ENCODE data around the gene F10.
"Not testable (repeated sequence)": the region's sequence is repeated elsewhere in the genome, so short reads cannot be mapped to it uniquely, and the experiment has no call there.

F10 gene

DNA sequence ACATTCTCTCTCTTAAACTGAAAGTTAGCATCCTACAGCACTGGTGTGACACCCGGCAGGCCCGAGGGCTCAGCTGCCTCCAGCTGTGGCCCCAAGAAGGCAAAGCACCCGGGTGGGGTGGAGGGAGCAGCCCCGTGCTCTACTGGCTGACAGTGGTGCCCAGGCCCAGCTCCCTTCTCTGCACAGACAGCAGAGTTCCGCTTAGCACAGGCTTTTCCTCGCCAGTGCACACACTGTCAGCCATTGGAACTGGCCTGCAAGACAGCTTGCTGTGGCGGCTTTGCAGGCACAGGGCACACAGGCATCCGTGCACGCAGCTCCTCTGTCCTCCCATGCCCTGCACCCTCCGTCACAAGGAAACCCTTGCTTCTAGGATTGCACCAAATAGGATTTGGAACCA, 20.3 kb upstream of the F10 start:
- not testable (repeated sequence) for DNase-seq (ENCODE audit: low spot score)

DNA sequence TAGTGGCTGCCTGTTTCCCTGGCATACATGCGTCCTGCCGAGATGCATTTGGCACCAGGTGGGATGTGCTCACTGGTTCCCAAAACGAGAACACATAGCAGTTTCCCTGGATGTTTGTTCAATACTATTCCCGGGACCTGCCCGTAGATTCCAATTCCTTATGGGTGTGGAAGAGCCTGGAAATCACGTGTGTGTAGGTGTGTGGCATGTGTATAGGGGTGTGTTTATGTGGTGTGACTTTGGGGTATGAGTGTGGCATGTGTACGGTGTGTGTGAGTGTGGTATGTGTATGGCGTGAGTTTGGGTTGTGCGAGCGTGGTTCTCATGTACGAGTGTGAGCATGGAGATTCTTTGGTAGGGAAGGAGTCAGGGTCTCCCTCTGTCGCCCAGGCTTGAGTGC, 19.9 kb upstream of the F10 start:
- DNase-seq (ENCODE audit: low spot score), result no peak

GRCh38 chr13:113103646-113104045, 19.0 kb upstream of the F10 start:
- no peak for DNase-seq (ENCODE audit: low spot score)

DNA sequence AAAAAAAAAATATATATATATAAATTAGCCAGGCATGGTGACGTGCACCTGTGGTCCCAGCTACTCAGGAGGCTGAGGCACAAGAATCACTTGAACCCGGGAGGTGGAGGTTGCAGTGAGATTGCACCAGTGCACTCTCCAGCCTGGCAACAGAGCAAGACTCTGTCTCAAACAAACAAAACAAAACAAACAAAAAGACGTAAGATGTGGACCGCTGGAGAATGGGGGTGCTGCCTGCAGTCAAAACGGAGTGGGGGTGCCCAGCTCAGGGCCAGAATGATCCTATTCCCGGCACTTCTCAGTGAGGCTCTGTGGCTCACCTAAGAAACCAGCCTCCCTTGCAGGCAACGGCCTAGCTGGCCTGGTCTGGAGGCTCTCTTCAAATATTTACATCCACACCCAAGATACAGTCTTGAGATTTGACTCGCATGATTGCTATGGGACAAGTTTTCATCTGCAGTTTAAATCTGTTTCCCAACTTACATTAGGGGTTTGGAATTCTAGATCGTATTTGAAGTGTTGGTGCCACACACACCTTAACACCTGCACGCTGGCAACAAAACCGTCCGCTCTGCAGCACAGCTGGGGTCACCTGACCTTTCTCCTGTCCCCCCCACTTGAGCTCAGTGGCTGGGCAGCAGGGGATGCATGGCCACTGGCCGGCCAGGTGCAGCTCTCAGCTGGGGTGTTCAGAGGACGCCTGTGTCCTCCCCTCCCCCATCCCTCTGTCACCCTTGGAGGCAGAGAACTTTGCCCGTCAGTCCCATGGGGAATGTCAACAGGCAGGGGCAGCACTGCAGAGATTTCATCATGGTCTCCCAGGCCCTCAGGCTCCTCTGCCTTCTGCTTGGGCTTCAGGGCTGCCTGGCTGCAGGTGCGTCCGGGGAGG, 17.3 kb upstream of the F10 start, which contains the start of gene F7:
Gene F7, plus strand, starts transcription at position 760 of the 889 bp plus-strand sequence. Its CDS starts 51 bp downstream, at position 811.
- DNase-seq (ENCODE audit: low spot score), result no peak

GRCh38 chr13:113105921-113106452, 16.6 kb upstream of the F10 start:
- no peak for DNase-seq (ENCODE audit: low spot score)

DNA sequence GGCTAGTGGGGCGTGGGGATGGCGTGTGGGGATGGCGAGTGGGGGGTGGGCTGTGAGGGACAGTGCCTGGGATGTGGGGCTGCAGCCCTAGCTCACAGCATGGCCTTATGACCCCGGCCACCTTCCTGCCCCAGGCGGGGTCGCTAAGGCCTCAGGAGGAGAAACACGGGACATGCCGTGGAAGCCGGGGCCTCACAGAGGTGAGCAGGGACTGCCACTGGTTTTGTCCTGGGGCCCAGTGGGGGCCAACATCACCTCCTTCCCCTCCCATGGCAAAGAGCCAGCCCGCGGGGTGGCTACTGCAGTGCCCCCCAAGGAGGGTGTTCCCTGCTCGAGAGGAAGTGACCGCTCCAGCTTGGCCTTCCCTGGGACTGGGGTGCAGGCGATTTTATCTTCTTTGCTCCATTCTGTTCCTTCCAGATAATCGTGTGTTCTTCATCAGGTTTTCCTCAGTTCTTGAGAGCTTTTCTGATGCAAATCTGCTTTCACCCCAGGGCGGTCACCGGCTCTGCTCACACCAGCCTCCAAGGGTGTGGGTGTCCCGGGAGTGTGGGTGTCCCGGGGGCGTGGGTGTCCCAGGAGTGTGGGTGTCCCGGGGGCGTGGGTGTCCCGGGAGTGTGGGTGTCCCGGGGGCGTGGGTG, 15.8 kb upstream of the F10 start:
- DNase-seq (ENCODE audit: low spot score), result no peak

- not testable (repeated sequence) for DNase-seq (ENCODE audit: low spot score)
These were observed 14.1 kb upstream of the F10 start for GRCh38 chr13:113108521-113108920.

DNA sequence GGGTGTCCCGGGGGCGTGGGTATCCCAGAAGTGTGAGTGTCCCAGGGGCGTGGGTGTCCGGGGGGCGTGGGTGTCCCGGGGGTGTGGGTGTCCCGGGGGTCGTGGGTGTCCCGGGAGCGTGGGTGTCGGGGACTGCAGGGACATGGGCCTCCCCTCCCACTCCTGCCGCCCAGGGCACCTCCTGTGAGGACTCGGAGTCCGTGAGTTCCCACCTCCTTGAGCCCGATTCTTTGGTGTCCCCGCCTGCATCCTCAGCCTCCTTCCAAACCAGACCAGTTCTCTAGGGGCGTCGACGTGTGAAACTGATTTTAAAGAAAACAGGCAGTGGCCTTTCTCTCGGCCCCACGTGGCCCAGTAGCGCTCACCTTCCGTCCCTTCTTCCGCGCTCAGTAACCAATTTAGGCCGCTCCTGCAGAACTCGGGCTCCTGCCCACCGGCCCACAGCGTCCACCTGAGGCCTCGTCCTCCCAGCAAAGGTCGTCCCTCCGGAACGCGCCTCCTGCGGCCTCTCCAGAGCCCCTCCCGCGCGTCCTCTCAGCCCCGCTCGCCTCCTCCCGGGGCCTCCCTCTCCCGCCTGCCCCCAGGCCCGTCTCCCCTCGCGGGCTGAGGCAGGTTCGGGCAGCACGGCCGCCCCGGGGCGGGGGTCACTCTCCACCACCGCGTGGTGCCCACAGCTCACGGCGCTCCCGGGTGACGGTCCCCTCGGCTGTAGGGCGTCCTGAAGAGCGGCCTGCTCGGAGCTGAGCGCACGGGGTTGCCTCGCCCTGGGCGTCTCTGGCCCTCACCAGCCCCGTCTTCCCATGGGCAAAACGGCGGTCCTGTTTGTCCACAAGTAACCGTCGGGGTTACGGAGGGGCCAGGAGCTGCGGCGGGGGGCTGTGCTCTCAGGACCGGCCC, 13.2 kb upstream of the F10 start:
- DNase-seq (ENCODE audit: low spot score), result no peak

DNA sequence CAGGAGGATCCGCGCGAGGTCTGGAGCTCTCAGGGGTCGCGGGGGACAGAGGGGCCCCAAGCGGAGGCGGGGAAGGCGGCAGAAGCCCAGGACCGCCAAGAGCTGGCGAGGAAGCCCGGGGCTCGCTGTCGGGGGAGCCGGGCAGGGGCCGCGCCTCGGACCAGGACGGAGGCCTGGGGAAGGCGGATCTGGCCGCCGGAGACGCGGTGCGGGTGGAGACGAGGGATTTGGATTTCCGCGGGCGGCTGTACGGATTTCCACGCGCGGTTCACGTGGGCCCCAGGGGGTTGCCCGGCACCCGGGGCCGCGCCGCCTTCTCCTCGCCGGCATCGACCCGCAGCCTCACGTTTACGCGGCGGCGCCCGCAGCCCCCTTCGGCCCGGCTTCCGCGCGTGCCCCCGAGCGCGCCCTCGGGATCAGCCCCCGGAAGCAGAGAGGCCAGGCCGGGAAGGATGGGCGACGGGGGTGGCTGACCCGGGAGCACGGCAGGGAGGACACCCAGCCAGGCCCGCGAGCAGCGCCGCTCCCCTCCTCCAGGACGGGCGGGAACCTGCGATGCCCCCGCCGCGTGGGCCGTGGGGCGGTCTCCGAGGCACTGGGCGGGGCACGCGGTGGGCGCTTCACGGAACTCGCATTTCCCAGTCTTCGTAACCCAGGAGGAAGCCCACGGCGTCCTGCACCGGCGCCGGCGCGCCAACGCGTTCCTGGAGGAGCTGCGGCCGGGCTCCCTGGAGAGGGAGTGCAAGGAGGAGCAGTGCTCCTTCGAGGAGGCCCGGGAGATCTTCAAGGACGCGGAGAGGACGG, 12.3 kb upstream of the F10 start:
- peak; percentile 69 for DNase-seq (ENCODE audit: low spot score)

- no peak for DNase-seq (ENCODE audit: low spot score)
These were observed 11.7 kb upstream of the F10 start for GRCh38 chr13:113110852-113111315.

- DNase-seq (ENCODE audit: low spot score), result peak; percentile 41
These were observed 10.8 kb upstream of the F10 start for GRCh38 chr13:113111821-113112220.

GRCh38 chr13:113112475-113112874, 10.1 kb upstream of the F10 start:
- DNase-seq (ENCODE audit: low spot score), result not testable (repeated sequence)

- peak; percentile 49 for DNase-seq (ENCODE audit: low spot score)
These were observed 9.4 kb upstream of the F10 start for GRCh38 chr13:113112893-113113845.

DNA sequence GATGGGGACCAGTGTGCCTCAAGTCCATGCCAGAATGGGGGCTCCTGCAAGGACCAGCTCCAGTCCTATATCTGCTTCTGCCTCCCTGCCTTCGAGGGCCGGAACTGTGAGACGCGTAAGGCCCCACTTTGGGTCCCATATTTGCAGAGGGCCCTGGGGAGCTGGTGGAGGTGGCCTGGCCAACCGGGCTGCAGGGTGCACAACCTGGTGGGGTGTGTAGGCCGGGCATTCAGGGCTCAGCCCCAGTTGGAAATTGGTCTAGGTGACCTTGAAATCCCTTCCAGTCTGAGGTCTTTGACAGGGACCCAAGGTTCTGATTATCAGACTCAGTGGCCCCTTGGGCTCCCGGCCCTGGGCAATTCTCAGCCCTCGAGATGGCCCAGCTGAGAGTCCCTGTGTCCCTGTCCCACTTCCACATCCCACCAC, 8.7 kb upstream of the F10 start:
- DNase-seq (ENCODE audit: low spot score), result peak; percentile 49

DNA sequence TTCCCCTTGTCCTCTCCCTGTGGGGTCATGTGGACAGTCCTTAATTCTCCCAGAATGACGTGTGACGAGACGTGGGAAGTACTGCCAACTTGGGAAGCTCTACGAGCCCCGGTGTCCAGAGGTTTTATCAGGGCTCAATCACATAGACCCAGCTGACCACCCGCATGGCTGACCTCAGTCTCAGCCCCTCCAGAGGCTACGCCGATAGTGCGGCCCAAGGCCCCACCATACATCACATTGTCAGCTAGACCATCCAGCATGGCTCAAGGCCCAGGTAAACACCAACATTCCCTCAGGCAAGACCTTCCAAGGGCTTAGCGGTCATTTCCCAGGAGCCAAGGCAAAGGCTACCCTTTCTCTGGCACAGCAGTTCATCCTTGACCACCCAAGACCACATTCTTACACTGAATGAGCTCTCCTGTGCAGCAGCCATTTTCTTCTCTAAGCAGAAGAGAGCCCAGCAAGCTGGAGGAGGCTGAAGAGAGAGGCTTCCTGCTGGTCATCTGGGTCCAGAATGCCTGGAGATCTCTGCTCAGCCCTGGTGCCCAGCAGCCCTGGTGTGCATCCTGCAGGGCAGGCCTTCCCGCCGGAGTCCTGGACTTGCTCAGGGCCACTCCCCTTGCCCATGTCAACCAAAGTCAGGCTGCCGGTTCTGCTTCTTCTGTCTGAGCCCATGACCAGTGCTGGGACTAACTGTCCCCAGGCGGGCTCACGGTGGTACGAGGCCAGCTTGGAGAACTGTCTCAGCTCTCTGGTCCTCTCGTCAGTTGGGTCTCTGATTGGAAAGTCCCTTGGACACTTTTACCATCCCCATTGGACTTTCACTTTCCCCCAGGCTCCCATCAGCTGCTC, 7.9 kb upstream of the F10 start:
- peak; percentile 61 for DNase-seq (ENCODE audit: low spot score)

DNA sequence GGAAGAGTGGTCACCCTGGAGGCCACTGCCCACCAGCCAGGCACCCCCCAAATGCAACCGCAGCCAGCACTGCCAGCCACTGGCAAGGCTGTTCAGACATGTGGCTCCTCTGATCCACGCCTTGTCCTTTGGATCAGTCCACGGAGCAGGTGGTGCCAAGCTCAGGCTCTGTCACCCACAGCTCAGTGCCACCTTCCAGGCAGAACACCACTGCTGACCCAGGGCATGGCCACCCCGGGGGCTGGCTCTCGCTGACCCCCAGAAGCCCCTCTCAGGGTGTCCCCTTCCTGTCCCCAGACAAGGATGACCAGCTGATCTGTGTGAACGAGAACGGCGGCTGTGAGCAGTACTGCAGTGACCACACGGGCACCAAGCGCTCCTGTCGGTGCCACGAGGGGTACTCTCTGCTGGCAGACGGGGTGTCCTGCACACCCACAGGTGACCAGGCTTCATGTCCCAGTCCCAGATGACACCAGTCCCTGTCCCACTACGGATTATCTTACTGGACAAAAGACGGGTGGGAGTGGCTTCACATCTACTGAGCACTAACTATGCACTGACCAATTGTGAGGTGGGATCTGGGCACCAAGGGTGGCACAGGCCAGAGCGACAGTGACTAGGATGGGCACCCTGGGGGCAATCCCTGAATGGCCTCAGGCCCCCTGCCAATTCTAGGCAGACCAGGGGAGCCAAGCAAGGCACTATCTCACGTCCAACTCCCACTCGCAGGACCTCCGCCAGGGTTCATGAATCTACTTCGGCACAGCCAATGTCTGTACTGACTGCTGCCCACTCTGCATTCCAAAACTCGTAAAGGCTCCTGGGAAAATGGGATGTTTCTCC, 7.0 kb upstream of the F10 start:
- DNase-seq (ENCODE audit: low spot score), result peak; percentile 49

GRCh38 chr13:113116206-113116800, 6.3 kb upstream of the F10 start:
- peak; percentile 25 for DNase-seq (ENCODE audit: low spot score)

Data from left forelimb (tissue), 1 donor.